Islet precursor cell (in vitro differentiated cells): ENCODE results near the gene NXN.
A peak's percentile ranks its signal among the peaks of the same experiment; 100 is the strongest.
"Not testable (repeated sequence)": the region's sequence is repeated elsewhere in the genome, so short reads cannot be mapped to it uniquely, and the experiment has no call there.

Experiments used
- DNase-seq: peaks from one replicate; pipeline ENCODE4 v3.0.0-alpha.2; 2018

Gene NXN

GRCh38 chr17:882827-883585, 96.6 kb downstream of the NXN start:
- DNase-seq: peak; percentile 100

GRCh38 chr17:881778-882177, 97.8 kb downstream of the NXN start:
- DNase-seq: no peak

GRCh38 chr17:880443-881269, 98.9 kb downstream of the NXN start:
- no peak for DNase-seq

- peak; percentile 98 for DNase-seq
Observed at GRCh38 chr17:879546-880442, 99.8 kb downstream of the NXN start.

- peak; percentile 89 for DNase-seq
Observed at GRCh38 chr17:877630-878029, 101.9 kb downstream of the NXN start.

- DNase-seq: no peak
Observed at GRCh38 chr17:876272-876671, 103.3 kb downstream of the NXN start.

- not testable (repeated sequence) for DNase-seq
Observed at GRCh38 chr17:874590-874989, 105.0 kb downstream of the NXN start.

- DNase-seq: no peak
Observed at GRCh38 chr17:872855-873254, 106.7 kb downstream of the NXN start.

GRCh38 chr17:871751-872519, 107.6 kb downstream of the NXN start:
- DNase-seq: no peak

GRCh38 chr17:869567-870525, 109.7 kb downstream of the NXN start:
- peak; percentile 97 for DNase-seq

- DNase-seq: peak; percentile 92
Observed at GRCh38 chr17:869086-869485, 110.5 kb downstream of the NXN start.

- DNase-seq: no peak
Observed at GRCh38 chr17:867896-868489, 111.6 kb downstream of the NXN start.

- DNase-seq: not testable (repeated sequence)
Observed at GRCh38 chr17:867238-867637, 112.3 kb downstream of the NXN start.

GRCh38 chr17:866568-867103, 112.9 kb downstream of the NXN start:
- no peak for DNase-seq

GRCh38 chr17:864315-864714, 115.3 kb downstream of the NXN start:
- DNase-seq: no peak

- no peak for DNase-seq
Observed at GRCh38 chr17:863880-864279, 115.7 kb downstream of the NXN start.

GRCh38 chr17:862582-862981, 117.0 kb downstream of the NXN start:
- no peak for DNase-seq

- DNase-seq: no peak
Observed at GRCh38 chr17:861364-861763, 118.2 kb downstream of the NXN start.

- DNase-seq: no peak
Observed at GRCh38 chr17:860805-861204, 118.8 kb downstream of the NXN start.

GRCh38 chr17:859824-860195, 119.8 kb downstream of the NXN start:
- DNase-seq: no peak
